Liver (tissue), 9 donors: ENCODE results near the gene MPZ. TPM values are rescaled to one million over a fixed set of nuclear protein-coding genes. Genes with fewer than 3 reads are reported as not detected.
"Not testable (repeated sequence)": the region's sequence is repeated elsewhere in the genome, so short reads cannot be mapped to it uniquely, and the experiment has no call there.

Source experiments
- DNase-seq: peaks from one replicate; pipeline ENCODE4 v3.0.0-alpha.2; 2017; ENCODE audit warnings: low spot score
- H3K27ac ChIP-seq, 2 donors: one replicate each; pipeline ENCODE4 v1.7.0; 2013; ENCODE audit warnings: inconsistent platforms in 2 of 2, low read length in 2 of 2, control low read depth in 1 of 2, low read depth in 1 of 2, mild to moderate bottlenecking in 1 of 2
- H3K27me3 ChIP-seq, 4 donors: one replicate each; pipeline versions ENCODE4 v1.6.1 to v1.7.0; 2013; ENCODE audit warnings: low read length in 3 of 4, inconsistent platforms in 1 of 4, mild to moderate bottlenecking in 1 of 4, moderate library complexity in 1 of 4; ENCODE audit not compliant: control insufficient read depth in 4 of 4, insufficient read depth in 4 of 4
- H3K36me3 ChIP-seq, 4 donors: one replicate each; pipeline versions ENCODE4 v1.6.1 to v1.7.0; 2013; ENCODE audit warnings: low read length in 3 of 4, mild to moderate bottlenecking in 3 of 4, low read depth in 1 of 4, moderate library complexity in 1 of 4; ENCODE audit not compliant: control insufficient read depth in 4 of 4, insufficient read depth in 3 of 4
- H3K4me1 ChIP-seq, 4 donors: one replicate each; pipeline versions ENCODE4 v1.6.1 to v1.7.0; 2013; ENCODE audit warnings: low read length in 3 of 4, mild to moderate bottlenecking in 3 of 4, moderate library complexity in 1 of 4; ENCODE audit not compliant: control insufficient read depth in 4 of 4, insufficient read depth in 4 of 4
- H3K4me3 ChIP-seq, 3 donors: one replicate each; pipeline versions ENCODE4 v1.6.1 to v1.7.0; 2013; ENCODE audit warnings: low read length in 3 of 3, control low read depth in 1 of 3, low read depth in 1 of 3, mild to moderate bottlenecking in 1 of 3
- H3K9ac ChIP-seq, 2 donors: one replicate each; pipeline ENCODE4 v1.7.0; 2013; ENCODE audit warnings: low read length in 2 of 2, mild to moderate bottlenecking in 2 of 2, moderate library complexity in 2 of 2, control low read depth in 1 of 2, low read depth in 1 of 2
- H3K9me3 ChIP-seq, 4 donors: one replicate each; pipeline versions ENCODE4 v1.6.1 to v1.7.0; 2013; ENCODE audit warnings: low read length in 3 of 4; ENCODE audit not compliant: control insufficient read depth in 4 of 4
- ATF3 ChIP-seq: IDR thresholded peaks from 2 replicates; pipeline ENCODE4 v1.6.1; 2016; ENCODE audit warnings: antibody characterized with exemption
- CTCF ChIP-seq: fragments of 150-350 bp; IDR thresholded peaks from 2 replicates; pipeline ENCODE4 v1.5.1; 2017; ENCODE audit warnings: improper control_type of control experiment, low read depth, low read length; ENCODE audit not compliant: missing input control
- FOXA2 ChIP-seq: IDR thresholded peaks from 2 replicates; pipeline ENCODE4 v1.6.1; 2016; ENCODE audit warnings: antibody characterized with exemption
- HNF4A ChIP-seq, 2 donors: conservative IDR thresholded peaks; 2 replicates each; pipeline ENCODE4 v1.6.1; 2016; ENCODE audit warnings: antibody characterized with exemption in 2 of 2, mild to moderate bottlenecking in 2 of 2
- HNF4G ChIP-seq: IDR thresholded peaks from 2 replicates; pipeline ENCODE4 v1.6.1; 2016; ENCODE audit warnings: antibody characterized with exemption
- JUND ChIP-seq, 2 donors: IDR thresholded peaks; 2 replicates each; pipeline ENCODE4 v1.6.1; 2016; ENCODE audit warnings: antibody characterized with exemption in 2 of 2
- MAX ChIP-seq: IDR thresholded peaks from 2 replicates; pipeline ENCODE4 v1.6.1; 2016; ENCODE audit warnings: antibody characterized with exemption
- NR2F2 ChIP-seq: IDR thresholded peaks from 2 replicates; pipeline ENCODE4 v1.6.1; 2016; ENCODE audit warnings: antibody characterized with exemption
- RXRA ChIP-seq, 2 donors: IDR thresholded peaks; 2 replicates each; pipeline ENCODE4 v1.6.1; 2017 to 2018; ENCODE audit warnings: antibody characterized with exemption in 2 of 2, mild to moderate bottlenecking in 1 of 2
- SP1 ChIP-seq: IDR thresholded peaks from 2 replicates; pipeline ENCODE4 v1.6.1; 2018; ENCODE audit warnings: antibody characterized with exemption, mild to moderate bottlenecking
- TAF1 ChIP-seq: conservative IDR thresholded peaks from 2 replicates; pipeline ENCODE4 v1.6.1; 2016; ENCODE audit warnings: antibody characterized with exemption, mild to moderate bottlenecking
- WGBS: extraction: QIAGEN DNeasy Blood & Tissue Kit; methylation state at CpG from one replicate; pipeline ENCODE4 v1.1.7; 2013; 5-methylcytosine and 5-hydroxymethylcytosine counted together
- polyA plus RNA-seq, 2 donors: library from polyadenylated mRNA; stranded (reverse) in 1 of 2; unstranded in 1 of 2; fragments of 200-250 nt in 1 of 2; fragments of >200 nt in 1 of 2; fragmentation: Nextera tagmentation in 1 of 2; extraction: Ambion mirVana in 1 of 2; gene quantifications; one replicate each; pipeline versions ENCODE4 v1.2.1 to v1.2.3, GENCODE V29; 2013 to 2015
- total RNA-seq, 2 donors: library from RNA; depleted of rRNA; stranded (reverse); fragments of >200 nt; gene quantifications; one replicate each; pipeline ENCODE4 v1.2.3, GENCODE V29; 2014
- donor health status: healthy.
- donor health status: healthy.
- donor health status: healthy.
- donor health status: healthy.
- donor health status: healthy.

The MPZ gene
- total and polyA plus RNA-seq, 4 donors, result 0.37 to 7.4 (median 0.99) TPM

- no peak for TF ChIP-seq CTCF
- no peak for TF ChIP-seq NR2F2
These were observed 51.1 kb downstream of the MPZ start, which contains the start of gene PCP4L1 (continued) for GRCh38 chr1:161258439-161259344.

GRCh38 chr1:161257109-161257508 is 52.7 kb downstream of the MPZ start:
- not testable (repeated sequence) for DNase-seq, H3K4me3 ChIP-seq, H3K36me3 ChIP-seq, H3K9ac ChIP-seq, H3K9me3 ChIP-seq, H3K27me3 ChIP-seq, H3K27ac ChIP-seq
- WGBS, result 96% methylated on average over 5 of the region's 5 CpGs
- H3K4me1 ChIP-seq, result peaks cover 5 to 14% (median 9%) of the 10 kb centered on the region in 4 donors

GRCh38 chr1:161255955-161256520 is 53.7 kb downstream of the MPZ start:
- peaks cover 5 to 13% (median 8%) of the 10 kb centered on the region in 4 donors for H3K4me1 ChIP-seq
- WGBS, result 29% methylated on average over 4 of the region's 4 CpGs
- peak overlapping the region in 1 of 2 donors; percentile 33 for H3K27ac ChIP-seq
- TF ChIP-seq FOXA2, result peak; percentile 77
- peak; percentile 16 for TF ChIP-seq TAF1
- TF ChIP-seq HNF4G, result peak; percentile 40
- peak; percentile 72 to 87 for TF ChIP-seq HNF4A (conservative IDR thresholded peaks at IDR 0.05)
- TF ChIP-seq JUND (IDR thresholded peaks at IDR 0.05), result peak in 1 of 2 donors; percentile 9
- TF ChIP-seq SP1, result peak; percentile 84
- peak; percentile 61 to 80 for TF ChIP-seq RXRA (IDR thresholded peaks at IDR 0.05)
- not testable (repeated sequence) for H3K4me3 ChIP-seq, H3K36me3 ChIP-seq, H3K27me3 ChIP-seq, H3K9ac ChIP-seq, H3K9me3 ChIP-seq, DNase-seq

- not testable (repeated sequence) for H3K27me3 ChIP-seq, H3K36me3 ChIP-seq, H3K4me3 ChIP-seq, H3K9ac ChIP-seq, DNase-seq, H3K9me3 ChIP-seq
- 44% methylated on average over 5 of the region's 5 CpGs for WGBS
- Histone ChIP-seq H3K4me1 (peaks cover 5 to 13% (median 8%) of the 10 kb centered on the region in 4 donors), H3K27ac (peak overlapping the region in 1 of 2 donors; percentile 12)
- peak in 1 of 2 donors; percentile 25 for TF ChIP-seq JUND (IDR thresholded peaks at IDR 0.05)
- TF ChIP-seq HNF4A (conservative IDR thresholded peaks at IDR 0.05), result peak; percentile 69 to 76
- peak; percentile 21 for TF ChIP-seq MAX
- peak; percentile 75 to 78 for TF ChIP-seq RXRA (IDR thresholded peaks at IDR 0.05)
- TF ChIP-seq ATF3, result peak; percentile 81
- TF ChIP-seq HNF4G, result peak; percentile 9
- peak; percentile 39 for TF ChIP-seq SP1
These were observed 54.5 kb downstream of the MPZ start for GRCh38 chr1:161255302-161255701.

Other genes starting within 250 kb of the MPZ start
- 1 to 10 TPM; 6.6 to 8.9 TPM for gene ARHGAP30, start 240.1 kb downstream of the MPZ start, total RNA-seq
- gene ARHGAP30, start 240.1 kb downstream of the MPZ start, polyA plus RNA-seq, result 1 to 10 TPM; 1.2 to 3.5 TPM
- gene NECTIN4, start 220.4 kb downstream of the MPZ start, total RNA-seq, result not detected
- under 1 TPM in 1 of 2 donors, not detected in 1; 0.01 TPM for gene NECTIN4, start 220.4 kb downstream of the MPZ start, polyA plus RNA-seq
- gene KLHDC9, start 211.6 kb downstream of the MPZ start, total RNA-seq, result 1 to 10 TPM; 1.9 to 2.8 TPM
- gene KLHDC9, start 211.6 kb downstream of the MPZ start, polyA plus RNA-seq, result 1 to 10 TPM; 2.4 to 3.3 TPM
- gene PFDN2, start 191.9 kb downstream of the MPZ start, total RNA-seq, result 10 to 100 TPM; 12.4 to 19.3 TPM
- gene PFDN2, start 191.9 kb downstream of the MPZ start, polyA plus RNA-seq, result 10 to 100 TPM; 48.7 to 61.9 TPM
- 10 to 100 TPM; 17.8 to 37.2 TPM for gene NIT1, start 191.9 kb downstream of the MPZ start, total RNA-seq
- gene NIT1, start 191.9 kb downstream of the MPZ start, polyA plus RNA-seq, result 10 to 100 TPM; 41.4 to 45.8 TPM
- gene DEDD, start 177.3 kb downstream of the MPZ start, total RNA-seq, result 10 to 100 TPM; 13.8 to 16.7 TPM
- gene DEDD, start 177.3 kb downstream of the MPZ start, polyA plus RNA-seq, result 10 to 100 TPM; 15.2 to 17.7 TPM
- gene UFC1, start 156.0 kb downstream of the MPZ start, total RNA-seq, result 10 to 100 TPM; 34.2 to 44.1 TPM
- 10 to 100 TPM; 42.5 to 47.5 TPM for gene UFC1, start 156.0 kb downstream of the MPZ start, polyA plus RNA-seq
- gene USP21, start 150.5 kb downstream of the MPZ start, total RNA-seq, result 1 to 10 TPM; 7.2 to 9.0 TPM
- gene USP21, start 150.5 kb downstream of the MPZ start, polyA plus RNA-seq, result 1 to 10 TPM; 4.1 to 5.8 TPM
- gene PPOX, start 143.5 kb downstream of the MPZ start, total RNA-seq, result 100 to 1,000 TPM in 1 of 2 donors, 1 to 10 TPM in 1; 6.2 to 106 TPM
- gene PPOX, start 143.5 kb downstream of the MPZ start, polyA plus RNA-seq, result 1 to 10 TPM; 6.2 to 9.6 TPM
- 10 to 100 TPM; 13.1 to 23.8 TPM for gene B4GALT3, start 132.5 kb downstream of the MPZ start, total RNA-seq
- gene B4GALT3, start 132.5 kb downstream of the MPZ start, polyA plus RNA-seq, result 10 to 100 TPM; 14.0 to 15.4 TPM
- 1 to 10 TPM in 1 of 2 donors, under 1 TPM in 1; 0.28 to 2.2 TPM for gene ADAMTS4, start 110.9 kb downstream of the MPZ start, total RNA-seq
- under 1 TPM; 0.21 to 0.48 TPM for gene ADAMTS4, start 110.9 kb downstream of the MPZ start, polyA plus RNA-seq
- 100 to 1,000 TPM; 105 to 167 TPM for gene NDUFS2, start 107.6 kb downstream of the MPZ start, total RNA-seq
- gene NDUFS2, start 107.6 kb downstream of the MPZ start, polyA plus RNA-seq, result 100 to 1,000 TPM in 1 of 2 donors, 10 to 100 TPM in 1; 93.3 to 135 TPM
- 10 to 100 TPM; 25.4 to 32.6 TPM for gene FCER1G, start 94.7 kb downstream of the MPZ start, total RNA-seq
- gene FCER1G, start 94.7 kb downstream of the MPZ start, polyA plus RNA-seq, result 10 to 100 TPM; 46.1 to 77.1 TPM
- gene APOA2, start 86.3 kb downstream of the MPZ start, total RNA-seq, result 1,000 to 10,000 TPM; 5,041 to 8,644 TPM
- over 10,000 TPM; 12,638 to 30,612 TPM for gene APOA2, start 86.3 kb downstream of the MPZ start, polyA plus RNA-seq
- 1 to 10 TPM; 6.7 to 7.4 TPM for gene TOMM40L, start 83.9 kb downstream of the MPZ start, total RNA-seq
- 10 to 100 TPM; 10.4 to 10.5 TPM for gene TOMM40L, start 83.9 kb downstream of the MPZ start, polyA plus RNA-seq
- 10 to 100 TPM; 10.4 to 52.3 TPM for gene NR1I3, start 71.8 kb downstream of the MPZ start, total RNA-seq
- gene NR1I3, start 71.8 kb downstream of the MPZ start, polyA plus RNA-seq, result 100 to 1,000 TPM in 1 of 2 donors, 10 to 100 TPM in 1; 43.0 to 128 TPM
- 1 to 10 TPM; 5.9 to 8.7 TPM for gene PCP4L1, start 51.2 kb downstream of the MPZ start, total RNA-seq
- gene PCP4L1, start 51.2 kb downstream of the MPZ start, polyA plus RNA-seq, result 1 to 10 TPM; 1.1 to 4.1 TPM
- gene SDHC, start 4.4 kb upstream of the MPZ start, total RNA-seq, result 100 to 1,000 TPM in 1 of 2 donors, 10 to 100 TPM in 1; 44.3 to 116 TPM
- 100 to 1,000 TPM in 1 of 2 donors, 10 to 100 TPM in 1; 77.7 to 247 TPM for gene SDHC, start 4.4 kb upstream of the MPZ start, polyA plus RNA-seq
- not detected for gene CFAP126, start 57.9 kb upstream of the MPZ start, total RNA-seq
- not detected for gene CFAP126, start 57.9 kb upstream of the MPZ start, polyA plus RNA-seq
- 10 to 100 TPM; 15.5 to 16.0 TPM for gene FCGR2A, start 195.5 kb upstream of the MPZ start, total RNA-seq
- gene FCGR2A, start 195.5 kb upstream of the MPZ start, polyA plus RNA-seq, result 1 to 10 TPM; 2.9 to 7.5 TPM
- gene HSPA6, start 214.6 kb upstream of the MPZ start, total RNA-seq, result 1 to 10 TPM; 2.4 to 3.1 TPM
- gene HSPA6, start 214.6 kb upstream of the MPZ start, polyA plus RNA-seq, result under 1 TPM; 0.44 to 0.63 TPM
- 10 to 100 TPM; 37.7 to 70.1 TPM for gene FCGR3A, start 239.8 kb upstream of the MPZ start, total RNA-seq
- gene FCGR3A, start 239.8 kb upstream of the MPZ start, polyA plus RNA-seq, result 10 to 100 TPM in 1 of 2 donors, 1 to 10 TPM in 1; 9.8 to 60.7 TPM